DOHH2 (cell line): ENCODE measurements around the gene MAP3K15.

Experiments used
- CTCF ChIP-seq: fragments of 200-600 bp; sonication (generic); IDR thresholded peaks from one replicate; pipeline ENCODE4 v1.5.1; 2014; ENCODE audit warnings: antibody characterized with exemption, mild to moderate bottlenecking, low read depth, low read length; ENCODE audit not compliant: poor library complexity, severe bottlenecking
- EZH2phosphoT487 ChIP-seq: fragments of 200-600 bp; sonication (generic); IDR thresholded peaks from 2 replicates; pipeline ENCODE4 v1.6.1; 2017; ENCODE audit warnings: borderline replicate concordance, mild to moderate bottlenecking, antibody characterized with exemption, low read length, moderate library complexity, mixed read lengths

- no peak for TF ChIP-seq CTCF
- no peak for TF ChIP-seq EZH2phosphoT487
These were observed 68.9 kb downstream of the MAP3K15 start for GRCh38 chrX:19446397-19446796.
